NCI-H345 treated with DMSO at 0.1 percent for 48 hours (cell line): ENCODE measurements around the gene PACC1.

Source experiments
- DNase-seq: peaks from one replicate; lab custom pipeline; 2025; ENCODE audit not compliant: unreplicated experiment; lab: John Stamatoyannopoulos, UW

Gene PACC1

GRCh38 chr1:212438831-212439237, 24.1 kb upstream of the PACC1 start:
- no peak for DNase-seq

- DNase-seq = peak; percentile 12
Observed at GRCh38 chr1:212437179-212437798, 22.6 kb upstream of the PACC1 start.

- no peak for DNase-seq
Observed at GRCh38 chr1:212434992-212435391, 20.3 kb upstream of the PACC1 start.

- DNase-seq = no peak
Observed at GRCh38 chr1:212433577-212434462, 19.1 kb upstream of the PACC1 start.

GRCh38 chr1:212432661-212433576, 18.2 kb upstream of the PACC1 start, which contains the start of gene NENF:
Gene NENF (plus strand): TSS chr1:212432920. CDS start chr1:212432944, 24 bp downstream.
- peak; percentile 43 for DNase-seq

GRCh38 chr1:212432272-212432660, 17.6 kb upstream of the PACC1 start:
- DNase-seq = no peak

GRCh38 chr1:212431644-212432043, 17.0 kb upstream of the PACC1 start:
- DNase-seq = no peak

GRCh38 chr1:212430955-212431394, 16.3 kb upstream of the PACC1 start:
- no peak for DNase-seq

GRCh38 chr1:212430416-212430815, 15.7 kb upstream of the PACC1 start:
- DNase-seq = no peak

GRCh38 chr1:212428496-212428895, 13.8 kb upstream of the PACC1 start:
- no peak for DNase-seq

- DNase-seq = no peak
Observed at GRCh38 chr1:212423879-212424278, 9.2 kb upstream of the PACC1 start.

- no peak for DNase-seq
Observed at GRCh38 chr1:212421165-212421564, 6.5 kb upstream of the PACC1 start.

- DNase-seq = no peak
Observed at GRCh38 chr1:212415107-212415841, 588 bp upstream of the PACC1 start.

GRCh38 chr1:212413902-212414327, 771 bp downstream of the PACC1 start:
- DNase-seq = no peak

GRCh38 chr1:212412374-212412773, 2.3 kb downstream of the PACC1 start:
- no peak for DNase-seq

- no peak for DNase-seq
Observed at GRCh38 chr1:212410231-212410820, 4.4 kb downstream of the PACC1 start.

GRCh38 chr1:212402666-212403321, 11.9 kb downstream of the PACC1 start:
- DNase-seq = no peak

- DNase-seq = no peak
Observed at GRCh38 chr1:212401838-212402582, 12.7 kb downstream of the PACC1 start.

- no peak for DNase-seq
Observed at GRCh38 chr1:212401042-212401441, 13.6 kb downstream of the PACC1 start.
